ENCODE data around the gene CEP164.
"Not testable (repeated sequence)": the region's sequence is repeated elsewhere in the genome, so short reads cannot be mapped to it uniquely, and the experiment has no call there.

Gene CEP164

DNA sequence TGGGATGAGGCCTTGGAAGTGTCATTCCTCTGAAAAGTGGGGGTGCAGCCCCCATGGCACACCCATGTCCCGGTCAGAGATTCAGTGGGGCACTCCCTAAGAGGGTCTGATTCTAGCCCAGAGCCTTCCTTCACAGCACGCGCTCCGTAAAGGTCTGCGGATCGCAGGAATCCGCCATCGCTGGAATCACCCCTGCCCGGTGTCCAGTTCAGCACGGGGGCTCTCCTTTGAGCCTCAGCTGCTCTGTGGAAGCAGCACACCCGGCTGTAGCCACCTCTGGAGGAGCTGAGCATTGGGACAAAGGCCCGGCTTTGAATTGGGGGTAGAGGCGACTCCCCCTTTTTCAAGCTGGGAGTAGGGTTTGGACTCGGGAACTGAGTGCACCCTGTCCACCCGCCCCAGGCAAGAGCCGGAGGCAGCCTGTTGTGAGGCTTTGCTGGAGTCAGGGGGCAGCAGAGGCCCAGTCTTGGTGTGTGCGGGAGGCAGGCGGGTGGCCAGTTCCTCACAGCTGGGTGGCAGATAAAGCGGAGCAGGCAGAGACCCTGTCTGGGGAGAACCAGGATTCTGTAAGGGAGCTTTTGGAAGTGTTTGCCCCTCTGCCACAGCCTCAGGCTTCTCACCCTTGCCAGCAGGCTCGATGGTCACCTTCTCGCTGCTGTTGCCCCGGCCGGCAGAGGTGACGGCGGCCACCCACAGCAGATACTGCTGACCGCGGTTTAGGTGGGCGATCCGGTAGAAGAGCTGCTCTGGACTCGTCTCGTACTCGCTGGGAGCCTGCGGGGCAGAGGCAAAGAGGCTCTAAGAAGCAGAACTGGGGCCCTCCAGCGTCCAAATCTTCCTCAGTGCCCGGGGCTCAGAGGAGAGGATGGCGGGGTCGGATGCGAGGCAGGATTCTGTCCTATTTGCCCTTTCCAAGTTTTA lies 115.9 kb downstream of the CEP164 start:
- DNase-seq = peak; percentile 16

DNA sequence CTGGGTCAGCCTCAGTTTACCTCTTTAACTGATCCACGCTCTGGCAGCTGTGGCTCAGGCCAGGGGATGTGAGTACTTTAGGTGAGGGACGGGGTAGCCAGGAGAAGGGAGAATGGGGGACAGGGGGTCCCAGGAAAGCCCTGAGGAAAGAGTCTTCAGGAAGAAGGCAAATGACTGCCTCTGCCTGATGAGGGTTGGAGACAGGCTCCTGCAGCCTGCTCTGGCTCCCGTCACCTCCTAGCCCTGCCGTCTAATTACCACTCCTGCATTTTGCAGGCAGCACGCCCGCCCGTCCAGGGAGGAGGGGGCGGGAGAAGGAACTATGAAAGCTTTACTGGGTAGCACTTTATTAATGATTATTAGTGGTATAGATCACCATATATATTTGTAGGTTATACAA lies 116.6 kb downstream of the CEP164 start:
- DNase-seq = no peak

DNA sequence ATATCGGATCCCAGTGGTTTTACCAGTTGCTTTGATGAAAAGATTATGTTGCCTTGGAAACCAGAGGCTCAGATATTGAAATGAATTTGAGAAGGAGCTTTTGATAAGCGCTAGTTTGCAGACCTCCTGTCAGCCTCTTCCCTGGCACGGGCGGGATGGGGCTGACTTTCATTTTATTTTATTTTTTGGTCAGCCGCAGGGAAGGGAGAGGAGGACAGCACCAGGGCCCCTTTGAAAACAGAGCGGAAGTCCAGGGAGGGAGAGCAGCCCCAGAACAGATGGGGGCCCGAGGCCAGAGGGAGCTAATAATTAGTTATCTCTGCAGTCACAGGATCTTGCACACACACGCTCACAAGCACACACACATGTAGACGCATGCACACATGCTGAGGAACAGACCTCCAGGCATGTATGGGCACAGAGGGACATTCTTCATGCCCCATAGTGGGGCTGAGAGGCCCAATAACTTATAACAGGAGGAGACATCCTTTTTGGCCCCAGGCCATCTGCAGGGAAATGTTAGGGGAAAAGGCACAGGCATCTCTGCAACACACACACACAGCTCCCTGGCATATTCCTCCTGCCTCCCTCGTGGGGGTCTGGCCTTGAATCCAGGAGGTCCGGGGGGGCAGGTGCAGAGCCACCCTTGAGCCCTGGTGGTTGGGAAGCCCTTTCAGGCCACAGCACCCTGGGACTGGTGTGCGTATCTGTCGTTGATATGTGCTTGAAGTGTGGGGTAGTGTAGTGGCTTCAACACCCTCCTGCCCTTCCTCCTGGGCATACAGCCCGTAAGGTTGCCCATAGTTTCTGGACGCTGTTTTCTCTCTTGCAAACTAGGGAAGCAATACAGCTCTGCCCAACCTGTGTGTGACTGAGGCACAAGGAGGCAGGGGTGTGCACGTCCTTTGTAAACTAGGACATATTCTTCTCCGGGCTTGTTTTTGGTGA lies 117.3 kb downstream of the CEP164 start:
- DNase-seq = no peak

DNA sequence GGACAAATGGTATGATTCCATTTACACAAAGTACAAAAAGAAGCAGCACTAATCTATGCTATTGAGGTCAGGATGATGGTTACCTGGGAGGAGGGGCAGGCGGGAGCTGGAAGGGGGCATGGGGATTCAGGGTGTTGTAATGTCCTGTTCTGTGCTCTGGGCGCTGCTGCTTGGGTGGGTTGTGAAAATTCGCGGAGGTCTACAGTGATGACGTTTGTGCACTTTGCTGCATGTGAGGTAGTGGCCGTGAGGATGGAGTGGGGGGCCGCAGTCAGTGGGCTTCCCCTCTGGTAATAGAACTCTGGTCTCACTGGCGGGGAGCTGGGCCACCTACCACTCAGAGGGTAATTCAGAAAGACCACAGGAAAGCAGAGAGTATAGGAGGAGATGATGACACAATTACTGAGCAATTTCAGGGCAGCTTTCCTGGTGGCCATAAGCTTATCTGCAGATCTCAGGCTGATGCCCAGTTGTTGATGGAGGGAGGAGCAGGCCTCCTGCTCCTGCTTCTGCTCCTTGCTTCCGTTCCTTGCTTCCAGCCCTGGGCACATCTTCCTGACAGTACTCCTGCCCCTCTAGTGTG lies 121.5 kb downstream of the CEP164 start:
- no peak for DNase-seq

DNA sequence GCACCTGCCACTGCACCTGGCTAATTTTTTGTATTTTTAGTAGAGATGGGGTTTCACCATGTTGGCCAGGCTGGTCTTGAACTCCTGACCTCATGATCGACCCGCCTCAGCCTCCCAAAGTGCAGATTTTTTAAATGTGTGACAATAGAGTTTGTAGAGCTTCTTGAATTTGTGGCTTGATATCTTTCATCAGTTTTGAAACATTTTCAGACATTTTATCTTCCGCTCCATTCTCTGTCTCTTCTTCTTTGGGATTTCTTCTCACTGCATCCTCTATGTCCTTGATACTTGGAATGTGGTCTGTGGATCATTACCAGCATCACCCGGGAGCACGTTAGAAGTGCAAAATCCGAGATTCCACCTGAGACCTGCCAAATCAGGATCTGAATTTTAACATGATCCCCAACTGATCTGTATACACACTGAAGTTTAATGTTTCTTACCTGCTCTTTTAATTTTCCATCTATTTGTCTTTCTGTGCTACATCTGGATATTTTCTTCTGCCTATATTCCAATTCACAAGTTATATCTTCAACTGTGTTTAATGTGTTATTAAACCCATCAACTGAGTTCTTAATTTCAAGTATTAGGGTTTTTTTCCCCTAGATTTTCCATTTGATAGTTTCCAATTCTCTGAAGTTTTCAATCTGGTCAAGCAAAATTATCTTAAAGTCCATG lies 126.4 kb downstream of the CEP164 start:
- DNase-seq = no peak

DNA sequence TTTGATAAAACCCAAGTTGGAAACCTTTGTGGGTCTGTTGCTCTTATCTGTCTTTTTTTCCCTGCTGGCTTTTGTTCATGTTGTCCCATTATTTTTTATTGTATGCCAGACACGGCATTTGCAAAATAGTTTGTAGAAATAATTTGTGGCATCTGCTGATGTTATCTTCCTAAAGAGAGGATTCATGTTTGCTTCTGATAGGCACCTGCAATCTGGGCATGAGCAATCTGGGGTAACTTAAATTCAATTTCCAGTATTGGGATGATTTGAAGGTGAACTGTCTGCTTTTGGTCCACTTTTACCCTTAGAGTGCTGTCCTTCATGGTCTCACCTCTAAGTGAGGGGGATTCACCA lies 126.9 kb downstream of the CEP164 start:
- no peak for DNase-seq

DNA sequence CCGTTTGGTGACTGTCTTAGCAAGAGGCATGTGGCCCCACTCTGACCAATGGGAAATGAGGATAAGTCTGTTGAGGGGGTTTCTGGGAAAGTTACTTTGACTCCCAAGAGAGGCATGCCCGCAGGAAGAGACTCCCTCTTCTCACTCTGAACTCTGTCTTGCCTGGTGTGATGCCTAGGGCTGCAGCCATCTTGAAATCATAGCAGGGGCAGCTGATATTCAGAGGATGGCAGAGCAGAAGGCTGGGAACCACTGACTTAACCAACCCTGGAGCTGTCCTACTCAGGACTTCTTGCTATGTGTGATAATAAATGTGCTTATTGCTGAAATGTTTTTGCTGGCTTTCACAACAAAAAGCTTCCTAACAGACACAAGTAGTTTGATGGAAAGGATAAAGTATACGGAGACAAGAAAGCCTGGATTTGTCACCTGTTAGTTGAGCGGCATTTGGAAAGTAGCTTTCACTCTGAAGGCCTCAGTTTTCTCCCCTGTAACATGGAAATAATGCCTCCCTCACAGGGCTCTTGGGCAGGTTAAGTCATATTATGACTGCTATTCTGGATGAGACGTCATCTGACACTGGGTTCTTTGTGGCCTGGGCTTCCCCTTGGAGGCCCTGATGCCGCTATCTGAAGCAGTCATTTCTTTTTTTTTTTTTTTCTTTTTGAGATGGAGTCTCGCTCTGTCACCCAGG lies 128.5 kb downstream of the CEP164 start:
- DNase-seq = no peak

DNA sequence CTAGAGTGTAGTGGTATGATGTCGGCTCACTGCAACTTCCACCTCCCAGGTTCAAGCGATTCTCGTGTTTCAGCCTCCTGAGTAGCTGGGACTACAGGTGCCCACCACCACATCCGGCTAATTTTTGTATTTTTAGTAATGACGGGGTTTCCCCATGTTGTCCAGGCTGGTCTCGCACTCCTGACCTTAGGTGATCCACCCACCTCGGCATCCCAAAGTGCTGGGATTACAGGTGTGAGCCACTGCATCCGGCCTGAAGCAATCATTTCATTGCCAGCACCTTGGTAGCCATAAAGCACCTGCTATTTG lies 129.0 kb downstream of the CEP164 start:
- not testable (repeated sequence) for DNase-seq

DNA sequence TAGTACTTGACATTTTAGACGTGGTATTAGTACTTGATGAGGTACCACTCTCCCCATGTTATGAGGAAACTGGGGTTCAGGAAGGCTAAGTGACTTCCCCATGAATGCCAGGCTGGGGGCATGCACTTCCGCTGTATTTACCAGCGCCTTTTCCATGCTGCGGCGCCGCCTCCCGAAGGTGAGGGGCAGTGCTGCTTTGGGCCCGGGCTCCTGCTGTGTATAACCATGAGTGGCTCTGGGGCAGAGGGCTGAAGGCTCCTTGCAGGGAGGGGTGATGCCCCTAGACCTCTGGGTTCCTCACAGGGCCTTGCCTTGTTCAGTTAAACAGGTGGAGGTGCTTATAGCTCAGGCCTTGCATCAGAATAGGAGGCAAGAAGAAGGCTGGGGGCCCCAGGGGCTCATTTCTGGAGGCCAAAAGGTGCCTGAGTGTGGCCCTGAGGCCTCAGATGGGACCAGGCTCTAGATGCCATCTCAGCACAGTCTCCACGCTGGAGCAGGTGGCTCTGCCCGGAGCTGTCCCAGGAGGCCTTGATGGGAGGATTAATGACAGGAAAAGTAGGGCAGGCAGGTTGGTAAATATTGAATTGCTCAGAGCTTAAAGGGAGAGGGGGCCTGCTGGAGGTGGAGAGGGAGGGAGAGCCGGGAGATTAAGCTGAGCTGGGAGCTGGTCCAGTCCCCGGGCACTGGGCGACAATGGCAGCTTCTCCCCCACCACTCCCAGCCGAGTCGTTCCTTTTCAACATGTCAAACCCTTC lies 129.6 kb downstream of the CEP164 start:
- no peak for DNase-seq

DNA sequence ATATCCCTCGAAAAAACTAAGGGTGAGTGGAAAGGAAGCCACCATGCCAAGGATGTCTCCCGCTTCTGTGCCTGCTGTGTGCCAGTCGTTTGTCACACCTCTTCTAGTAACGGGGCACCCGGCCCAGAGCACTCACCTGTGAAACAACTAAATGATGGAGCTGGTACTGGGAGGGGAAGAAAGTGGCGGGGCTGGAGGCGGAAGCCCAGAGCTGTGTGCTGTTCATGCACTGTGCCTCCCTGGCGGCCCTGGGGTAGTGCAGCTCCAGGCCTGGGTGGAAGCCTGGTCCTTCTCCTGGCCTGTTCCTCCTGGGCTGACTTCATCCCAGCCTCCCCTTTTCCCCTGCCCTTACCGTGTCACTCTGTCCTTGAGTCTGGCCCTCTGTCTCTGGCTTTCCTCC lies 130.2 kb downstream of the CEP164 start:
- no peak for DNase-seq

DNA sequence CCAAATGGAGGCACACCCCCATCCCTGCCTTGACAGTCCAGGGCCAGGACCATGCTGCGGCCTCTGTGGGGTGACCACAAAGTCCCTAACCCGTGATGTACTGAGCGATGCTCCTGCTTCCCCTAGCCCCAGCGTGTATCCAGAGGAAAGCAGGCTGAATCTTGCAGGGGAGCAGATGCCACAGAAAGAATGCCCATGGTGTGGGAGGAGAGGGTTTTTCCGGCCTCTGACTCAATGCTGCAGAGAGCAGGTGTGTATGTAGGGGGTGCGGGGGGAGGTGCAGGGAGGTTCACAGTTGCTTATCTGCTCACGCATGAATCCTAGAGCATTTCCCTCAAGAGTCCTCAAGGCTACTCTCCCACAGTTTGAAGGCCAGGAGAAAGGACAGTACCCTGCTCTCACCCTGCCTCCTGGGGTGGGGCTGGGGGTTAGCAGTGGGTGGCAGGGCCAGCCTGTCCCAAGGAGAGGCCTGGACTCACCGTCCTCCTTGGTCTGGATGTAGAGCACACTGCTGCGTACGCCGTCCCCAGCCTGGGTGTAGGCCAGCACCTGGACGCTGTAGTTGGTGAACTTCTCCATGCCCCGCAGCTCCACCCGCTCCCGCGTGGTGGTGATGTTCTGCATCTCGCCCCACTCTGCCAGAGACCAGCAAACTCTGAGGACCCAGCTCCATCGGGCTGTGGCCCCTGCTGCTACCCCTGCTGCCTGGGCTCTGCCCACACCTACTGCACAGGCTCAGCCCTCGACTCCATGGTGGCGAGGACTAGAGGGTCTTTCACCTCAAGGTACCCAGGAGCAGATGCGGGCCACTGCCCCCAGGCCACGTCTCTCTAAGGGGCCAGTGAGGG lies 130.8 kb downstream of the CEP164 start:
- no peak for DNase-seq

DNA sequence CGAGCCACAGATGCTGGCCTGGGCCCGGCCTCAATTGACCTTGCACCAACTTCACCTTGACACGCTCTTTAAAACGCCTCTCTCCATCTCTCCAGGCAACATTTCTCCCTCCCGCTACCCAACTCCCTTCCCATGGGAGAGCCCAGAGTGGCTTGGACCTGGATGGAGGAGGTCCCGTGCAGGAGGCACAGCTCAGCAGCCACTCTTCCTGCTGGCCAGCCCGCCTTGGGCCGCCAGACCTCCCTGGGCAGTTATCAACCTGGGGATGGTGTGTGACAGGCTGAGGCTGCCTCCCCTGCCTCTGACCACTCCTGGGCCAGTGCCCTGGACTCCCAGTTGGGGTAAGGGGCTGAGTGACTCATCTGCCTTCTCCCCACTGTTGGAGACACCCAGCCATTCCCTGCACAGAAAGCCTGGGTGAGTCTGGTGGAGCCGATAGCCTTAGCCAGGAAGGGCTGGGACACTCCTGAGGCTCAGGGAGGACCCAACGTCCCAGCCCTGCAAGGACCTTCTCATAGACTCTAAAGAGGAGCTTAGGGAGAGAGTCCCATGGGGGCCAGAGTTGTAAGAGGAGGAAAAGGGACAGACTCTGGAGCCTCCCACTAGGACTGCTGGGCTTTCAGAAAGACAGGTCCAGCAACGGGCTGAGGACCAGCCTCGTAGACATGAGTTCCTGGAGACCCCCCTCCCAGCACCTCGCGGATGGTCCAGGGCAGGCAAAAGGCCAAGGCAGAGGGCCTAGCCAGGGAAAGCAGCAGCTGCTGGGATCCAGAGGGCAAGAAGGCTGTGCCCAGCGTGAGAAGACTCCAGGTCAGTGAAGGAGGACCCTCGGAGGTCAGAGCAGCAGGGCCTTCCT lies 131.7 kb downstream of the CEP164 start:
- DNase-seq = no peak

DNA sequence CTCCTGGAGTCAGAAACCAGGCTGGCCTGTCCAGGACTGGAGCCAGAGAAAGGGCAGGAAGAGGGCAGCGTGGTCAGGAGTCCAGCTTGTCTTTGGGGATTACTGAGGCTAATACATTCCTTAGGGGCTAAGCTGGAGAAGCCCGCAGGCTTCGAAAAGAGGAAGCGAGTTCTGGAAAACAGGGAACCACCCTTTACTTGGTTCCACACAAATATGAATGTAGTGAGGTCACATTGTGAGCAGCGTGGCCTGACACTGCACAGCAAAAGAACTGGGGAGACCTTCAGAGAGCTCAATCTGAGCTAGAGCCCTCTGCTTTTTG lies 132.3 kb downstream of the CEP164 start:
- no peak for DNase-seq

DNA sequence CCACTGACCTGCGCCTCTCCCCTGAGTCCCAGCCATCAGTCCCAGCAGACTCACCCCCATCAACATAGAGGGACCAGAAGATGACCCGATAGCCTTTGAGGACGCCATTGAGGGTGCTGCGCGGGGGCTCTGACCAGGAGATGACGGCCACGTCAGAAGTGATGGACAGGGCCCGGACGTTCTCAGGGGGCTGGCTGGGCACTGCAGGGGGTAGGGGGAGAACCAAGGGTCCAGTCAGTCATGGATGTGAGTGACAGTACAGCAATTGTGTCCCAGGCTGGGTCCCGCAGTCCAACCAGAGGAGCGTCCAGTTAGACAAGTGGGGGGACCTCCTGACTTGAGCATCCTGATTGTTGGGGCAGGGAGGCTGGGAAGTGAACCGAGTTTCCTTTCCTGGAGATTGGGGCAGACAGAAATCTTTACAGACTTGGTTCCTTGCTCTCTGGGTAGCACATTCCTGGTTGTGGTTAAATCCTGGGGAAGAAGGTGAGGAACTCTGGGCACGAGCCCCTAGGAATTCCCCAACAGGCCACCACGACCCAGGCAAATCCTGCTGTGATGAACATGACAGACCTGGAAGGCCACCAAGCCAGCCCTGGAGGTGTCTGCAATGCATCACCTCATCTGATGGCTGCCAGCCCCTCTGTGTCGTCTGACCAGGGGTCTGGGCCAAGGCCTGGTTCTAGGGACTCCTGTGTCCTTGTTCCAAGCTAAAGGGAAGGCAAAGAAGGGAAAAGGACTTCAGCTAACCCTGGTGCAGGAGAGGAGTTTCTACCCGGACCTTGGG lies 133.9 kb downstream of the CEP164 start:
- DNase-seq = no peak

DNA sequence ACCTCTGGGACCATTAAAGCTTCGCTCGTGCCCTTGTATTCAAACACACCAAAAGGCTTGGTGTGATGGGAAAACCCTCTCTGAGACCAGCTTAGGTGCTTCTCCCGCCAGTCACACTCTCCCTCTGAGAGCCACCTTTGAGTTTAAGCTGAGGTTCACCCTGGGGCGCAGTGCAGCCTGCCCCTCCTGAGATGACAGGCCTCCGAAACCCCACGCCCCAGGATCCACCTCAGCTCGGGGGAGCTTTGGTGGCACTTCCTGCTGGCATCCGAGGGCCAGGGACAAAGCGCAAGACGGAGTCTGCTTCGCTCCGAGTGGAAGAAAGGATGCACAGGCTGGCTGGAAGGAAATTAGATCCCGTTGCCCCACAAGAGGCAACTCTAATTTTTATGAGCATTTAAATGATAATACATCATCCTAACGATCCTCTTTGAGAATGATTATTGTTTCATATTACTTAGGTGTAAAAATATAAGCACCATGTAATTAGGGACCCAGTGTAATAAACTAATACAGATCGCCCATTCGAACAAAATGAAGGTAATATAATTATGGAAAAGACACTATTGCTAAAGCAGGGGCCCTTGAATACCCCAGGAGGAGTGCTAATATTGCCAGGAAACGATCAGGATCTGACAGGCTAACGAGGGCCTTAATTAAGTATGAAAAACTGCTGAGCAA lies 134.7 kb downstream of the CEP164 start:
- DNase-seq = no peak

DNA sequence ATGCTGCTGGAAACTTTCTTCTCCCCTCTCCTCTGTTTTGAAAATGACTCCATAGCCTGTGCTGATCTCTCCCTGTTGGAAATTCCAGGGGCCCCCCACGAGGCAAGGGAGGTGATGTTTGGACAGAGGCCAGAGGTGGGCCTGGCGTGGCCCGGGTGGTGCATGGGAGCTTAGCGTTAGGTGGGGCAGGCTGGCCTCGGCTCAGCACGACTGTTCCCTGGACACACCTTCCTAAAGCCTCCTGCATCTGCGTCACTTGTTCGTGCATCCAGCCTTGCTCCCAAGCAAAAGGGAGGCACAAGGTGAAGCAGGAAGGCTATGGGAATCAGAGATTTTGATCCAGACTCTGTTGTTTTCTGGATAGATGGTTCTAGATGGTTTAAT lies 135.2 kb downstream of the CEP164 start:
- DNase-seq = no peak

Measured in NCI-H1694 treated with DMSO at 0.1 percent for 48 hours (cell line).